Measurements from ENCODE around the gene INPP4A. TPM values are rescaled to one million over a fixed set of nuclear protein-coding genes. Genes with fewer than 3 reads are reported as not detected.

Gene INPP4A
- total RNA-seq, 4 donors from 2014 or later = 22.8 to 35.8 (median 25.4) TPM

- Histone ChIP-seq H3K27ac (peak overlapping the region; percentile 72 to 84 (median 76)), H3K4me1 (peaks cover 21 to 61% (median 32%) of the 10 kb centered on the region in 4 donors), H3K36me3 (no peaks in the 10 kb centered on the region), H3K9me3 (no peaks in the 10 kb centered on the region), H3K27me3 (no peaks in the 10 kb centered on the region), H3K4me3 (no peak overlapping the region)
- TF ChIP-seq CTCF (IDR thresholded peaks at IDR 0.05) (no peak), POLR2AphosphoS5 (IDR thresholded peaks at IDR 0.05) (peak in 1 of 3 donors; percentile 53)
- peak; percentile 52 for DNase-seq
- in situ Hi-C loops (cut with MboI; ENCODE audit: low pct_ligation_motif_present in 1 of 4, low pct_unique_long_range_greater_than_20kb in 1 of 4, low sequenced_read_pairs in 3 of 4) (no loop called here), intact Hi-C loops (cut with DNase I; ENCODE audit: low total_unique reads) (no loop called here)
- 60% methylated on average over 12 of the region's 12 CpGs; no CpG with 5 or more reads in 1 of the 2 donors for WGBS, 2 donors (ENCODE audit: low coverage in 1 of 2)
These were observed 20.2 kb downstream of the INPP4A start for GRCh38 chr2:98464772-98465310.

GRCh38 chr2:98465456-98466226, 21.0 kb downstream of the INPP4A start:
- DNase-seq = peak; percentile 90
- WGBS, 2 donors (ENCODE audit: low coverage in 1 of 2) = 37 to 47% methylated on average over 10 to 11 of the region's 11 CpGs
- intact Hi-C loops (cut with DNase I; ENCODE audit: low total_unique reads) = no loop called here
- in situ Hi-C loops (cut with MboI; ENCODE audit: low pct_ligation_motif_present in 1 of 4, low pct_unique_long_range_greater_than_20kb in 1 of 4, low sequenced_read_pairs in 3 of 4) = no loop called here
- H3K9me3 ChIP-seq = no peaks in the 10 kb centered on the region
- no peaks in the 10 kb centered on the region for H3K27me3 ChIP-seq
- H3K36me3 ChIP-seq = no peaks in the 10 kb centered on the region
- H3K4me1 ChIP-seq = peaks cover 19 to 53% (median 30%) of the 10 kb centered on the region in 4 donors
- H3K27ac ChIP-seq = peak overlapping the region; percentile 72 to 84 (median 76)
- H3K4me3 ChIP-seq = no peak overlapping the region
- TF ChIP-seq POLR2AphosphoS5 (IDR thresholded peaks at IDR 0.05) (peak in 1 of 3 donors; percentile 18), POLR2A (IDR thresholded peaks at IDR 0.05) (no peak)

- 66 to 85% methylated on average over 4 to 11 of the region's 11 CpGs for WGBS, 2 donors (ENCODE audit: low coverage in 1 of 2)
- no peak for DNase-seq
- H3K4me1 ChIP-seq = peaks cover 17 to 44% (median 28%) of the 10 kb centered on the region in 4 donors
These were observed 22.5 kb downstream of the INPP4A start for GRCh38 chr2:98467082-98467536.

GRCh38 chr2:98467652-98468051, 23.0 kb downstream of the INPP4A start:
- intact Hi-C loops (cut with DNase I; ENCODE audit: low total_unique reads) (no loop called here), in situ Hi-C loops (cut with MboI; ENCODE audit: low pct_ligation_motif_present in 1 of 4, low pct_unique_long_range_greater_than_20kb in 1 of 4, low sequenced_read_pairs in 3 of 4) (no loop called here)
- no peak overlapping the region for H3K27ac ChIP-seq
- H3K9me3 ChIP-seq = no peaks in the 10 kb centered on the region
- no peak overlapping the region for H3K4me3 ChIP-seq
- no peaks in the 10 kb centered on the region for H3K27me3 ChIP-seq
- no peak for DNase-seq
- TF ChIP-seq CTCF (IDR thresholded peaks at IDR 0.05) = no peak
- no peaks in the 10 kb centered on the region for H3K36me3 ChIP-seq
- H3K4me1 ChIP-seq = peaks cover 21 to 49% (median 31%) of the 10 kb centered on the region in 4 donors
- 84 to 89% methylated on average over 3 of the region's 3 CpGs for WGBS, 2 donors (ENCODE audit: low coverage in 1 of 2)

More at GRCh38 chr2:98467082-98467536, 22.5 kb downstream of the INPP4A start:
- H3K27me3 ChIP-seq = no peaks in the 10 kb centered on the region
- no peaks in the 10 kb centered on the region for H3K9me3 ChIP-seq
- peak overlapping the region in 3 of 4 donors; percentile 7 to 76 (median 72) for H3K27ac ChIP-seq
- no peak overlapping the region for H3K4me3 ChIP-seq
- intact Hi-C loops (cut with DNase I; ENCODE audit: low total_unique reads) (no loop called here), in situ Hi-C loops (cut with MboI; ENCODE audit: low pct_ligation_motif_present in 1 of 4, low pct_unique_long_range_greater_than_20kb in 1 of 4, low sequenced_read_pairs in 3 of 4) (no loop called here)
- no peaks in the 10 kb centered on the region for H3K36me3 ChIP-seq
- no peak for TF ChIP-seq POLR2AphosphoS5 (IDR thresholded peaks at IDR 0.05)
- no peak for TF ChIP-seq EP300 (IDR thresholded peaks at IDR 0.05; ENCODE audit: low read depth)
- no peak for TF ChIP-seq CTCF (IDR thresholded peaks at IDR 0.05)
- TF ChIP-seq POLR2A (IDR thresholded peaks at IDR 0.05) = no peak
